Measurements from ENCODE around the gene SLC40A1. TPM values are rescaled to one million over a fixed set of nuclear protein-coding genes. Genes with fewer than 3 reads are reported as not detected.

SLC40A1 gene
- total RNA-seq, 2 experiments from 2014 or later: 4.7 to 4.8 TPM

GRCh38 chr2:189579585-189580186 lies 900 bp downstream of the SLC40A1 start:
- H3K4me1 Mint-ChIP-seq (ENCODE audit: low read depth): peaks cover 53% of the 10 kb centered on the region
- intact Hi-C loops (cut with micrococcal nuclease): loop anchor here (1.0 to 10.0 kb wide), 7 partner anchors 63 to 275 kb away; partner anchors contain the start of genes ORMDL1, PMS1 and WDR75
- POLR2A ChIA-PET: interaction anchor here (0.9 to 1.6 kb wide), 3 partner anchors 9 to 137 kb away, joined by 4 to 6 read pairs (median 4); no protein-coding TSS in a partner anchor
- no peak for DNase-seq
- peak overlapping the region; percentile 83 for H3K4me3 Mint-ChIP-seq
- no peaks in the 10 kb centered on the region for H3K9me3 Mint-ChIP-seq
- H3K27ac Mint-ChIP-seq: peak overlapping the region; percentile 77
- peaks cover 4% of the 10 kb centered on the region for H3K27me3 Mint-ChIP-seq
- CTCF ChIA-PET: interaction anchor here (0.6 to 1.8 kb wide), 3 partner anchors 10 to 291 kb away, joined by 3 to 7 read pairs (median 4); no protein-coding TSS in a partner anchor
- H3K36me3 Mint-ChIP-seq: no peaks in the 10 kb centered on the region

DNA sequence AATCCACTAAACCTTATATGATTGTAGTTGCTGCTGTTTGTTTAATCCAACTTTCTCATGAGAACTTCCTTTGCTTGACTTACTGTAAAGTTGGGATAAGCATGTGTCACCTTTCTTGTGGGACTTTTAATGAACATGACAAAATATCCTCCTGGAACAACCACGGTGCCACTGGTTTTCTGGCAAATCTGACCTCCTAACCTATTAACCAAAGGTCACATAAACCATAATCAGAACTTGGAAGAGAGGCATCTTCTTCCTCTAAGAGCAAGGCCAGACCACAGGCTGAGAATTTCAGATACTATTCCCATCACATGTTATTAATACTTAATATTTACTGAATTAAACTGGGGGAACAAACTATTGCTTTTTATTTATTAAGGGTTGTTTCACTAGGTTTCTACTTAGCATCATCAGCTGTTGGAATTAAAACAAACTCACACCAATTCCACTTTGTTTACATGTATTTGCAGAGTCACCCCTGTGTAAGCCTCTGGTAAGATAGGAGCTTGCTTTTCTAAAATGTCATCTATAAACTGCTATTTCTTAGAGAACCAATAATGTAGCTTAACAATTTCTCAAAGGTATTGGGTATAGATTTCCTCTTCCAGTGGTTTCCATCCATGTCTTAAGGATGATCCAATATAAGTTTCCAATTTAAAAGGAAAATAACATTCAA lies 2.2 kb downstream of the SLC40A1 start:
- H3K27ac Mint-ChIP-seq: no peak overlapping the region
- no peaks in the 10 kb centered on the region for H3K9me3 Mint-ChIP-seq
- H3K27me3 Mint-ChIP-seq: peaks cover 2% of the 10 kb centered on the region
- CTCF ChIA-PET: no interaction called here
- H3K4me3 Mint-ChIP-seq: no peak overlapping the region
- H3K36me3 Mint-ChIP-seq: no peaks in the 10 kb centered on the region
- no peak for DNase-seq
- H3K4me1 Mint-ChIP-seq (ENCODE audit: low read depth): peaks cover 58% of the 10 kb centered on the region
- intact Hi-C loops (cut with micrococcal nuclease): no loop called here
- POLR2A ChIA-PET: no interaction called here

GRCh38 chr2:189577121-189577520 lies 3.5 kb downstream of the SLC40A1 start:
- H3K27ac Mint-ChIP-seq: no peak overlapping the region

DNA sequence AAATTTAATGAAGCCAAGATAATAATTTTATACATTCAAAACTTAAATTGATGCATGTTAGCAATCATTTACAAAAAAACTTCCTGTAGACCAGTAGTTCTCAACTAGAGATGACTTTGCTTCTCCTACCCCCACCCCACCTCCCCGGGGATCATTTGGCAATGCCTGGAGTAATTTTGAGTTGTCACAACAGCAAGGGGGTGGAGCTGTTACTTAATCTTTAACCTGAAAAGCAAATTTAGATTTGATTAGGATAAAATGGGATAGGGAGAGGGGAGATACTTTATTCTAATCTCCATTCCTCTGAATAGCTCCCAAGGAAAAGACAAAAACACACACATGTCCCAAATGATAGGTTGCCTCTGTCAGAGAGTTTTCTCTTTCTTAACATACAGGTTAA lies 4.2 kb downstream of the SLC40A1 start:
- H3K36me3 Mint-ChIP-seq: no peaks in the 10 kb centered on the region
- ChIA-PET CTCF (no interaction called here), POLR2A (no interaction called here)
- no peak overlapping the region for H3K4me3 Mint-ChIP-seq
- no peak overlapping the region for H3K27ac Mint-ChIP-seq
- H3K4me1 Mint-ChIP-seq (ENCODE audit: low read depth): peaks cover 49% of the 10 kb centered on the region
- H3K27me3 Mint-ChIP-seq: no peaks in the 10 kb centered on the region
- no peaks in the 10 kb centered on the region for H3K9me3 Mint-ChIP-seq
- DNase-seq: no peak
- intact Hi-C loops (cut with micrococcal nuclease): no loop called here

More at GRCh38 chr2:189577121-189577520, 3.5 kb downstream of the SLC40A1 start:
- no peaks in the 10 kb centered on the region for H3K9me3 Mint-ChIP-seq
- POLR2A ChIA-PET: no interaction called here
- no peaks in the 10 kb centered on the region for H3K27me3 Mint-ChIP-seq
- no peak overlapping the region for H3K4me3 Mint-ChIP-seq
- no peaks in the 10 kb centered on the region for H3K36me3 Mint-ChIP-seq
- H3K4me1 Mint-ChIP-seq (ENCODE audit: low read depth): peaks cover 55% of the 10 kb centered on the region
- intact Hi-C loops (cut with micrococcal nuclease): no loop called here
- DNase-seq: no peak
- CTCF ChIA-PET: interaction anchor here (0.6 kb wide), 1 partner anchor 174 kb away, joined by 3 read pairs; no protein-coding TSS in a partner anchor

DNA sequence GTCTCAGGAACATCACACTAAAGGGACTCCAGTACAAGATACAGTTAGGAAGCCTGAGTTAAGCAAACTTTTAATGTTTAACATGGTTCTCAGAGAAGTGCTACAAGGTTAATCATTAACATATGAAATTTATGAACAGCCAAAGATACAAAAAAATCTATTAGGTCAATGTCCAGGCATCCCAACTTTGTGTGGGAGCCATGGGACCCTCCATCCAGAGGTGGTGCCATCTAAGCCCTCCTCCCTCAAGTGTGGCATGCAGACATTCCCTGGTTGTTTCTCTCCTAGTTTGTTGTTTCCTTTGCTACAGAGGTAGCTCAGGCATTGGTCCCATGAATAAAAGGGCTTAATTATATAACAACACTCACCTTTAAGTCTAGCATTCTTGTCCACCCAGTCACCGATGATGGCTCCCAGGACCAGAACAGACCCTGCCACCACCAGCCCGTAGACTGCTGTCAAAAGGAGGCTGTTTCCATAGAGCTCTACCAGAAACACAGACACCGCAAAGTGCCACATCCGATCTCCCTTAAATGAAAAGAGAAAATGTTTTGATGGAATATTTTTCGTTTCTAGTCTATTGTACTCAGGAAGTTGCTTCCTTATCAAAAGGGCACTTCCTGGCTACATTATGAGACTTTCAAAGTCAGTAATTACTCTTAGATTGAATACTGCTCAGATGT lies 5.7 kb downstream of the SLC40A1 start:
- ChIA-PET POLR2A (no interaction called here), CTCF (interaction anchor here (0.6 kb wide), 1 partner anchor 24 kb away, joined by 3 read pairs; no protein-coding TSS in a partner anchor)
- H3K4me3 Mint-ChIP-seq: no peak overlapping the region
- H3K27ac Mint-ChIP-seq: peak overlapping the region; percentile 59
- DNase-seq: peak; percentile 30
- H3K36me3 Mint-ChIP-seq: no peaks in the 10 kb centered on the region
- intact Hi-C loops (cut with micrococcal nuclease): no loop called here
- no peaks in the 10 kb centered on the region for H3K9me3 Mint-ChIP-seq
- no peaks in the 10 kb centered on the region for H3K27me3 Mint-ChIP-seq
- peaks cover 52% of the 10 kb centered on the region for H3K4me1 Mint-ChIP-seq (ENCODE audit: low read depth)

DNA sequence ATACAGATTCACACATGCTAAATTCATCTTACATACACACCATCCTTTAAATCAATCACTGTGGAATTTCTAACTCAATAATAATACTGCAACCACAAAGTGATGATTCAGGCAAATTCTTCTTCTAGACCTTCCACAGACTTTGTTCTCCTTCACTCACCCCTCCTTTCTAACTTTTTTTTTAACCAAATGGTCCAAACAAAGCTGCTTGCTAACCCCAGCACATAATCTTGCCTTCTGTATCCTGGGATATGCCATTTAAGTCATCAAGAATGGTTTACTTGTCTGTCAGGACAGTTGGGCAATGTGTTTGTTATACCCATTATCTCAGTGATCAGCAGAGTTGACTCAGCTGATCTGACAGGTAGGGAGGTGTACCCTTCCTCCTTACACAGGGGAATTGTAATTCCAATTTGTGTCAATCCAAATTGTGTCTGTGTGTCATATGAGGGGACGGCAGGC lies 10.0 kb downstream of the SLC40A1 start:
- Mint-ChIP-seq H3K27me3 (no peaks in the 10 kb centered on the region), H3K4me3 (no peak overlapping the region), H3K27ac (no peak overlapping the region), H3K36me3 (peaks cover 12% of the 10 kb centered on the region), H3K9me3 (no peaks in the 10 kb centered on the region), H3K4me1 (ENCODE audit: low read depth) (peaks cover 46% of the 10 kb centered on the region)
- intact Hi-C loops (cut with micrococcal nuclease): no loop called here
- ChIA-PET CTCF (interaction anchor here (2.3 kb wide), 1 partner anchor 10 kb away, joined by 7 read pairs; the partner anchor contains the start of gene SLC40A1), POLR2A (interaction anchor here (1.4 kb wide), 1 partner anchor 10 kb away, joined by 4 read pairs; the partner anchor contains the start of gene SLC40A1)
- DNase-seq: no peak

DNA sequence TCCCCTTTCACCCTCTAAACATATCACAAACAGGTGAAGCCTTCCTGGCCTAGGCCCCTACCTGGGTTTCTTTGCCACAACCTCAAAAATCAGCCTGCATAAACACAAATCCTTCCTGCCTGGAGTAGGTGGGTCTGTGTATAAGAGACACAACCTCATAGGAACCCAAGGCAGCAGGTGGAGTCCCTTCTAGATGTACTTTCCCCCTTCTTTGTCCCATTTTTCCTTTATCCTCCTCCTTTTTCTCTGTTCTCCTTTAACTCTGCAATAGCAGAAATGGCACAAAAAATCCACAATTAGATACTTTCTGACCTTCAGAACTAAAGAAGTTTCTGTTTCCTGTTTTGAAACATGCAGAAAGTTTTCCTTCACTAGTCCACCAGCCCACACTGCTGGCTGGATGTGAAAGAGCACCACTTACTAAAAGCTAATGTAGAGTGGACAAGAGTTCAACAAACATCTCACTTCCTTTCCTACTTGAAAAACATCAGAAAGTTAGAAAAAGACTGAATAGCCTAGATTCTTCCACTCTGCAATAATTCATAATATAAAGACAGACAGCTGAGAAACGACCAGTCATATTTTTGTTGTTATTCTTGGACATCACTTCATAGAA lies 11.2 kb downstream of the SLC40A1 start:
- H3K4me1 Mint-ChIP-seq (ENCODE audit: low read depth): peaks cover 35% of the 10 kb centered on the region
- ChIA-PET CTCF (interaction anchor here (0.9 to 2.3 kb wide), 2 partner anchors 11 to 349 kb away, joined by 3 to 7 read pairs; partner anchors contain the start of gene SLC40A1), POLR2A (interaction anchor here (1.4 kb wide), 1 partner anchor 11 kb away, joined by 4 read pairs; the partner anchor contains the start of gene SLC40A1)
- H3K4me3 Mint-ChIP-seq: no peak overlapping the region
- no peaks in the 10 kb centered on the region for H3K9me3 Mint-ChIP-seq
- no peak for DNase-seq
- peak overlapping the region; percentile 71 for H3K27ac Mint-ChIP-seq
- intact Hi-C loops (cut with micrococcal nuclease): no loop called here
- no peaks in the 10 kb centered on the region for H3K27me3 Mint-ChIP-seq
- peaks cover 19% of the 10 kb centered on the region for H3K36me3 Mint-ChIP-seq

GRCh38 chr2:189566046-189566445 lies 14.5 kb downstream of the SLC40A1 start:
- no peak for DNase-seq
- Mint-ChIP-seq H3K27ac (no peak overlapping the region), H3K4me1 (ENCODE audit: low read depth) (peaks cover 37% of the 10 kb centered on the region), H3K36me3 (peaks cover 29% of the 10 kb centered on the region), H3K9me3 (no peaks in the 10 kb centered on the region), H3K4me3 (no peak overlapping the region), H3K27me3 (no peaks in the 10 kb centered on the region)
- ChIA-PET CTCF (no interaction called here), POLR2A (no interaction called here)
- intact Hi-C loops (cut with micrococcal nuclease): no loop called here

- Mint-ChIP-seq H3K9me3 (no peaks in the 10 kb centered on the region), H3K27me3 (no peaks in the 10 kb centered on the region), H3K36me3 (peaks cover 22% of the 10 kb centered on the region), H3K4me3 (no peak overlapping the region), H3K4me1 (ENCODE audit: low read depth) (peaks cover 17% of the 10 kb centered on the region), H3K27ac (no peak overlapping the region)
- DNase-seq: no peak
- ChIA-PET CTCF (no interaction called here), POLR2A (no interaction called here)
- intact Hi-C loops (cut with micrococcal nuclease): no loop called here
Measured at GRCh38 chr2:189561371-189562038, 19.1 kb downstream of the SLC40A1 start.

- DNase-seq: no peak
- Mint-ChIP-seq H3K27ac (no peak overlapping the region), H3K9me3 (no peaks in the 10 kb centered on the region), H3K36me3 (peaks cover 14% of the 10 kb centered on the region), H3K27me3 (no peaks in the 10 kb centered on the region), H3K4me3 (no peak overlapping the region), H3K4me1 (ENCODE audit: low read depth) (peaks cover 15% of the 10 kb centered on the region)
- CTCF ChIA-PET: no interaction called here
- intact Hi-C loops (cut with micrococcal nuclease): no loop called here
- POLR2A ChIA-PET: no interaction called here
Measured at GRCh38 chr2:189560273-189560586, 20.4 kb downstream of the SLC40A1 start.

GRCh38 chr2:189559579-189560272 lies 20.9 kb downstream of the SLC40A1 start:
- H3K4me3 Mint-ChIP-seq: no peak overlapping the region
- peaks cover 15% of the 10 kb centered on the region for H3K4me1 Mint-ChIP-seq (ENCODE audit: low read depth)
- intact Hi-C loops (cut with micrococcal nuclease): no loop called here
- POLR2A ChIA-PET: no interaction called here
- CTCF ChIA-PET: no interaction called here
- H3K9me3 Mint-ChIP-seq: no peaks in the 10 kb centered on the region
- peaks cover 10% of the 10 kb centered on the region for H3K36me3 Mint-ChIP-seq
- H3K27ac Mint-ChIP-seq: no peak overlapping the region
- DNase-seq: no peak
- no peaks in the 10 kb centered on the region for H3K27me3 Mint-ChIP-seq

Measured in activated CD4-positive, alpha-beta memory T cell treated with anti-CD3 and anti-CD28 coated beads for 36 hours (primary cell).